KMS-11 (cell line): ENCODE results near the gene HOXD9.

Experiments
- H2AFZ ChIP-seq: fragments of 200-600 bp; sonication (generic); 2 replicates; pipeline ENCODE4 v1.6.1; 2016; ENCODE audit warnings: antibody characterized with exemption, mixed run types, low read depth
- H3K27ac ChIP-seq: fragments of 200-600 bp; sonication (generic); 2 replicates; pipeline ENCODE4 v1.6.1; 2016; ENCODE audit warnings: mild to moderate bottlenecking, mixed run types
- H3K27me3 ChIP-seq: fragments of 200-600 bp; sonication (generic); 2 replicates; pipeline ENCODE4 v1.6.1; 2017; ENCODE audit warnings: mild to moderate bottlenecking, low read depth, mixed run types, moderate library complexity; ENCODE audit not compliant: insufficient read depth
- H3K36me3 ChIP-seq: fragments of 200-600 bp; sonication (generic); 2 replicates; pipeline ENCODE4 v1.6.1; 2017; ENCODE audit warnings: mild to moderate bottlenecking, mixed run types; ENCODE audit not compliant: insufficient read depth
- H3K4me1 ChIP-seq: fragments of 200-600 bp; sonication (generic); 2 replicates; pipeline ENCODE4 v1.6.1; 2016; ENCODE audit warnings: mild to moderate bottlenecking, low read depth, mixed run types; ENCODE audit not compliant: poor library complexity, severe bottlenecking
- H3K4me2 ChIP-seq: fragments of 200-600 bp; sonication (generic); 2 replicates; pipeline ENCODE4 v1.7.0; 2016; ENCODE audit warnings: mild to moderate bottlenecking, mixed run types
- H3K4me3 ChIP-seq: fragments of 200-600 bp; sonication (generic); IDR thresholded peaks from 2 replicates; pipeline ENCODE4 v1.6.1; 2017; ENCODE audit warnings: low read depth, low read length, mixed read lengths; ENCODE audit not compliant: insufficient read depth
- H3K79me2 ChIP-seq: fragments of 200-600 bp; sonication (generic); 2 replicates; pipeline ENCODE4 v1.6.1; 2016; ENCODE audit warnings: low read depth, mixed run types; ENCODE audit not compliant: insufficient read depth
- H3K9ac ChIP-seq: fragments of 200-600 bp; sonication (generic); 2 replicates; pipeline ENCODE4 v1.6.1; 2016; ENCODE audit warnings: mild to moderate bottlenecking, mixed run types
- H4K20me1 ChIP-seq: fragments of 200-600 bp; sonication (generic); 2 replicates; pipeline ENCODE4 v1.6.1; 2016; ENCODE audit warnings: mild to moderate bottlenecking, mixed run types; ENCODE audit not compliant: insufficient read depth
- TF ChIP-seq, protein P1 (sequence below): fragments of 200-600 bp; sonication (generic); conservative IDR thresholded peaks from 2 replicates; pipeline ENCODE4 v1.6.1; 2017; ENCODE audit warnings: low read depth, mild to moderate bottlenecking, antibody characterized with exemption, low read length, moderate library complexity, mixed read lengths

Gene HOXD9

GRCh38 chr2:176079831-176080539 is 42.5 kb upstream of the HOXD9 start:
- H3K27me3 ChIP-seq, result no peaks in the 10 kb centered on the region
- no peak overlapping the region for H3K4me3 ChIP-seq
- no peak overlapping the region for H2AFZ ChIP-seq
- H3K79me2 ChIP-seq, result no peaks in the 10 kb centered on the region
- H4K20me1 ChIP-seq, result no peaks in the 10 kb centered on the region
- H3K9ac ChIP-seq, result no peak overlapping the region
- no peaks in the 10 kb centered on the region for H3K36me3 ChIP-seq
- no peaks in the 10 kb centered on the region for H3K4me1 ChIP-seq
- no peak overlapping the region for H3K4me2 ChIP-seq
- no peak overlapping the region for H3K27ac ChIP-seq
- TF ChIP-seq, protein P1, sequence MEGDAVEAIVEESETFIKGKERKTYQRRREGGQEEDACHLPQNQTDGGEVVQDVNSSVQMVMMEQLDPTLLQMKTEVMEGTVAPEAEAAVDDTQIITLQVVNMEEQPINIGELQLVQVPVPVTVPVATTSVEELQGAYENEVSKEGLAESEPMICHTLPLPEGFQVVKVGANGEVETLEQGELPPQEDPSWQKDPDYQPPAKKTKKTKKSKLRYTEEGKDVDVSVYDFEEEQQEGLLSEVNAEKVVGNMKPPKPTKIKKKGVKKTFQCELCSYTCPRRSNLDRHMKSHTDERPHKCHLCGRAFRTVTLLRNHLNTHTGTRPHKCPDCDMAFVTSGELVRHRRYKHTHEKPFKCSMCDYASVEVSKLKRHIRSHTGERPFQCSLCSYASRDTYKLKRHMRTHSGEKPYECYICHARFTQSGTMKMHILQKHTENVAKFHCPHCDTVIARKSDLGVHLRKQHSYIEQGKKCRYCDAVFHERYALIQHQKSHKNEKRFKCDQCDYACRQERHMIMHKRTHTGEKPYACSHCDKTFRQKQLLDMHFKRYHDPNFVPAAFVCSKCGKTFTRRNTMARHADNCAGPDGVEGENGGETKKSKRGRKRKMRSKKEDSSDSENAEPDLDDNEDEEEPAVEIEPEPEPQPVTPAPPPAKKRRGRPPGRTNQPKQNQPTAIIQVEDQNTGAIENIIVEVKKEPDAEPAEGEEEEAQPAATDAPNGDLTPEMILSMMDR, result no peak; the same call in 1 of the 2 replicates

- TF ChIP-seq, protein P1, result no peak
- H3K4me1 ChIP-seq, result no peaks in the 10 kb centered on the region
- H2AFZ ChIP-seq, result no peak overlapping the region
- no peaks in the 10 kb centered on the region for H3K36me3 ChIP-seq
- H3K9ac ChIP-seq, result no peak overlapping the region
- no peaks in the 10 kb centered on the region for H3K79me2 ChIP-seq
- H3K27ac ChIP-seq, result no peak overlapping the region
- H3K27me3 ChIP-seq, result no peaks in the 10 kb centered on the region
- H3K4me2 ChIP-seq, result no peak overlapping the region
- H4K20me1 ChIP-seq, result no peaks in the 10 kb centered on the region
- H3K4me3 ChIP-seq, result no peak overlapping the region
These were observed 41.8 kb upstream of the HOXD9 start for GRCh38 chr2:176080540-176081375.

- Histone ChIP-seq H3K4me2 (no peak overlapping the region), H3K36me3 (no peaks in the 10 kb centered on the region), H3K9ac (no peak overlapping the region), H2AFZ (no peak overlapping the region), H3K4me1 (no peaks in the 10 kb centered on the region), H3K4me3 (no peak overlapping the region), H3K27me3 (no peaks in the 10 kb centered on the region), H4K20me1 (no peaks in the 10 kb centered on the region), H3K27ac (no peak overlapping the region), H3K79me2 (no peaks in the 10 kb centered on the region)
- TF ChIP-seq, protein P1, result no peak
These were observed 41.1 kb upstream of the HOXD9 start for GRCh38 chr2:176081376-176081836.

- H3K9ac ChIP-seq, result no peak overlapping the region
- H3K4me1 ChIP-seq, result no peaks in the 10 kb centered on the region
- H2AFZ ChIP-seq, result no peak overlapping the region
- H3K36me3 ChIP-seq, result no peaks in the 10 kb centered on the region
- H3K4me2 ChIP-seq, result no peak overlapping the region
- TF ChIP-seq, protein P1, result no peak
- no peak overlapping the region for H3K27ac ChIP-seq
- H3K27me3 ChIP-seq, result no peaks in the 10 kb centered on the region
- H3K4me3 ChIP-seq, result no peak overlapping the region
- H3K79me2 ChIP-seq, result no peaks in the 10 kb centered on the region
- no peaks in the 10 kb centered on the region for H4K20me1 ChIP-seq
These were observed 40.5 kb upstream of the HOXD9 start for GRCh38 chr2:176081837-176082524.
